ENCODE measurements around the gene RNF224.

The RNF224 gene

GRCh38 chr9:137275588-137276472 is 48.5 kb downstream of the RNF224 start:
- DNase-seq = no peak

- DNase-seq = no peak
Measured at GRCh38 chr9:137276473-137277328, 49.4 kb downstream of the RNF224 start.

- no peak for DNase-seq
Measured at GRCh38 chr9:137277329-137278041, 50.2 kb downstream of the RNF224 start, which contains the start of gene TOR4A. Gene TOR4A, plus strand, starts transcription at chr9:137277726. Its CDS starts 964 bp downstream, at chr9:137278690.

GRCh38 chr9:137278061-137278701 is 50.9 kb downstream of the RNF224 start:
- no peak for DNase-seq

Data from stimulated activated CD4-positive, alpha-beta T cell treated with anti-CD3 and anti-CD28 coated beads, Interleukin-1b, Interleukin-23, amount 100 ng/mL, for 48 hours (primary cell).